A549 (cell line): ENCODE data around the gene PDLIM1.

Experiments used
- BCL3 ChIP-seq: fragments of >200 bp; sonication (Bioruptor Twin); formaldehyde crosslinking; IDR thresholded peaks from 3 replicates; pipeline ENCODE4 v1.6.1; 2016
- BHLHE40 ChIP-seq: IDR thresholded peaks from 2 replicates; pipeline ENCODE4 v1.6.1; 2012; ENCODE audit warnings: low read depth, low read length, inconsistent platforms
- CBX8 ChIP-seq: fragments of 200-600 bp; sonication (generic); IDR thresholded peaks from 2 replicates; pipeline ENCODE4 v1.6.1; 2016
- CTCF ChIP-seq: fragments of >200 bp; sonication (Bioruptor Twin); formaldehyde crosslinking; IDR thresholded peaks from 3 replicates; pipeline ENCODE4 v1.5.1; 2016
- FOSL2 ChIP-seq, 2 experiments: fragments of 450-650 bp in 1 of 2; fragments of >200 bp in 1 of 2; sonication (Bioruptor Twin) in 1 of 2; formaldehyde crosslinking; IDR thresholded peaks; 2 replicates each; pipeline versions ENCODE4 v1.5.0 to v1.6.1; 2016 to 2020; ENCODE audit warnings: mild to moderate bottlenecking in 1 of 2, moderate library complexity in 1 of 2
- JUNB ChIP-seq: fragments of >200 bp; sonication (Bioruptor Twin); formaldehyde crosslinking; IDR thresholded peaks from 2 replicates; pipeline ENCODE4 v1.6.1; 2016
- KDM5A ChIP-seq: fragments of 200-600 bp; sonication (generic); IDR thresholded peaks from 2 replicates; pipeline ENCODE4 v1.6.1; 2016; ENCODE audit warnings: antibody characterized with exemption, mild to moderate bottlenecking
- MAX ChIP-seq: IDR thresholded peaks from 2 replicates; pipeline ENCODE4 v1.6.1; 2012
- MYC ChIP-seq: IDR thresholded peaks from 2 replicates; pipeline ENCODE4 v1.6.1; 2012; ENCODE audit warnings: mild to moderate bottlenecking, inconsistent platforms, low read length, improper control_type of control experiment, borderline replicate concordance
- PBX3 ChIP-seq: IDR thresholded peaks from 2 replicates; pipeline ENCODE4 v1.6.1; 2012
- POLR2A ChIP-seq: IDR thresholded peaks from 2 replicates; pipeline ENCODE4 v1.6.1; 2012; ENCODE audit warnings: mild to moderate bottlenecking, low read length
- RCOR1 ChIP-seq: fragments of 150-350 bp; IDR thresholded peaks from 2 replicates; pipeline ENCODE4 v1.6.1; 2014; ENCODE audit warnings: antibody characterized with exemption, low read length, low read depth
- SMC3 ChIP-seq: fragments of >200 bp; sonication (Bioruptor Twin); formaldehyde crosslinking; IDR thresholded peaks from 3 replicates; pipeline ENCODE4 v1.6.1; 2018; ENCODE audit warnings: inconsistent platforms

- TF ChIP-seq JUNB (no peak), MYC (no peak), CTCF (no peak), POLR2A (no peak), BCL3 (no peak), MAX (no peak), CBX8 (no peak), BHLHE40 (no peak), RCOR1 (no peak), KDM5A (no peak), PBX3 (no peak), SMC3 (no peak), FOSL2 (IDR thresholded peaks at IDR 0.05) (no peak), FOSL2 (CRISPR knock-in tag; IDR thresholded peaks at IDR 0.05) (no peak)
These were observed 14.2 kb upstream of the PDLIM1 start for GRCh38 chr10:95304976-95305375.
